Endothelial cell (in vitro differentiated cells): ENCODE data around the gene CGA. TPM values are rescaled to one million over a fixed set of nuclear protein-coding genes. Genes with fewer than 3 reads are reported as not detected.

ENCODE experiments used
- DNase-seq: peaks from one replicate; pipeline ENCODE4 v3.0.0; 2021; ENCODE audit warnings: low spot score
- H3K27ac Mint-ChIP-seq: one replicate; pipeline ENCODE4 v1.8.0; 2021; ENCODE audit warnings: mixed read lengths, inconsistent platforms; ENCODE audit not compliant: unreplicated experiment
- H3K27me3 Mint-ChIP-seq: one replicate; pipeline ENCODE4 v1.8.0; 2021; ENCODE audit warnings: mild to moderate bottlenecking, moderate library complexity, mixed read lengths, inconsistent platforms; ENCODE audit not compliant: unreplicated experiment
- H3K36me3 Mint-ChIP-seq: one replicate; pipeline ENCODE4 v1.8.0; 2021; ENCODE audit warnings: mild to moderate bottlenecking, low read depth, mixed read lengths, inconsistent platforms; ENCODE audit not compliant: unreplicated experiment
- H3K4me1 Mint-ChIP-seq: one replicate; pipeline ENCODE4 v1.8.0; 2021; ENCODE audit warnings: mild to moderate bottlenecking, mixed read lengths, inconsistent platforms; ENCODE audit not compliant: unreplicated experiment
- H3K4me3 Mint-ChIP-seq: one replicate; pipeline ENCODE4 v1.8.0; 2021; ENCODE audit warnings: mild to moderate bottlenecking, mixed read lengths, inconsistent platforms; ENCODE audit not compliant: unreplicated experiment
- H3K9me3 Mint-ChIP-seq: one replicate; pipeline ENCODE4 v1.8.0; 2021; ENCODE audit warnings: mixed read lengths, inconsistent platforms; ENCODE audit not compliant: unreplicated experiment
- total RNA-seq: library from RNA; stranded (reverse); fragmentation: NEBNext Ultra II Directional; extraction: Animal tissue kit (Norgen Biotek cat#: 25700); gene quantifications from one replicate; pipeline ENCODE4 v1.2.1, GENCODE V29; 2021; ENCODE audit not compliant: unreplicated experiment
- TF ChIP-seq, protein P1 (sequence below): fragments of 200-600 bp; sonication (generic); IDR thresholded peaks from one replicate; pipeline ENCODE4 v1.5.0; 2021; ENCODE audit warnings: antibody characterized with exemption; ENCODE audit not compliant: unreplicated experiment

CGA gene
- total RNA-seq, 1 donor from 2014 or later = not detected

DNA sequence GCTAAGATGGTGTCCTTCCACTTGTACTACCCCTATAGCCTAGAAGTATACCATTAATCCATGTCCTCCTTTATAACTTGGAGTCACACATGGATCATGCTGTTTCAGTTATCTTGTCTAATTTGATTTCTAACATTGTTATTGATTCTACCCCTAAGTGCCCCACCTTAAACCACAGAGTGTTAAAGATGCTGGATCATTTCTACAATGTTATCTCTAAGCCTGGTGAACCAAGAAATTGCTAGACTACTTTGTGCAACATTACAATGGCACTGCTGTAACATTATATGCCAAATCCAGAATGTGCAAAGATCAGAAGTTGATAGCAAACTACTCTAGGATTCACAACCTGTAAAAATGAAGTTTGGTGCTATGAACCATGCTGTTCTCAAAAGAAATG lies 1.7 kb downstream of the CGA start:
- H3K4me1 Mint-ChIP-seq = no peaks in the 10 kb centered on the region
- TF ChIP-seq, protein P1, sequence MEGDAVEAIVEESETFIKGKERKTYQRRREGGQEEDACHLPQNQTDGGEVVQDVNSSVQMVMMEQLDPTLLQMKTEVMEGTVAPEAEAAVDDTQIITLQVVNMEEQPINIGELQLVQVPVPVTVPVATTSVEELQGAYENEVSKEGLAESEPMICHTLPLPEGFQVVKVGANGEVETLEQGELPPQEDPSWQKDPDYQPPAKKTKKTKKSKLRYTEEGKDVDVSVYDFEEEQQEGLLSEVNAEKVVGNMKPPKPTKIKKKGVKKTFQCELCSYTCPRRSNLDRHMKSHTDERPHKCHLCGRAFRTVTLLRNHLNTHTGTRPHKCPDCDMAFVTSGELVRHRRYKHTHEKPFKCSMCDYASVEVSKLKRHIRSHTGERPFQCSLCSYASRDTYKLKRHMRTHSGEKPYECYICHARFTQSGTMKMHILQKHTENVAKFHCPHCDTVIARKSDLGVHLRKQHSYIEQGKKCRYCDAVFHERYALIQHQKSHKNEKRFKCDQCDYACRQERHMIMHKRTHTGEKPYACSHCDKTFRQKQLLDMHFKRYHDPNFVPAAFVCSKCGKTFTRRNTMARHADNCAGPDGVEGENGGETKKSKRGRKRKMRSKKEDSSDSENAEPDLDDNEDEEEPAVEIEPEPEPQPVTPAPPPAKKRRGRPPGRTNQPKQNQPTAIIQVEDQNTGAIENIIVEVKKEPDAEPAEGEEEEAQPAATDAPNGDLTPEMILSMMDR = no peak
- no peak overlapping the region for H3K27ac Mint-ChIP-seq
- no peaks in the 10 kb centered on the region for H3K9me3 Mint-ChIP-seq
- no peak for DNase-seq
- H3K36me3 Mint-ChIP-seq = no peaks in the 10 kb centered on the region
- no peak overlapping the region for H3K4me3 Mint-ChIP-seq
- H3K27me3 Mint-ChIP-seq = peaks cover 3% of the 10 kb centered on the region

- no peak overlapping the region for H3K27ac Mint-ChIP-seq
- no peak overlapping the region for H3K4me3 Mint-ChIP-seq
- no peaks in the 10 kb centered on the region for H3K9me3 Mint-ChIP-seq
- no peak for DNase-seq
- no peaks in the 10 kb centered on the region for H3K36me3 Mint-ChIP-seq
- peaks cover 3% of the 10 kb centered on the region for H3K27me3 Mint-ChIP-seq
- TF ChIP-seq, protein P1 = no peak
- no peaks in the 10 kb centered on the region for H3K4me1 Mint-ChIP-seq
Measured at GRCh38 chr6:87092435-87092834, 2.5 kb downstream of the CGA start.

GRCh38 chr6:87089135-87089534 lies 5.8 kb downstream of the CGA start:
- TF ChIP-seq, protein P1 = no peak
- Mint-ChIP-seq H3K4me1 (no peaks in the 10 kb centered on the region), H3K36me3 (no peaks in the 10 kb centered on the region), H3K27me3 (peaks cover 1% of the 10 kb centered on the region), H3K4me3 (no peak overlapping the region), H3K27ac (no peak overlapping the region), H3K9me3 (no peaks in the 10 kb centered on the region)
- no peak for DNase-seq

- Mint-ChIP-seq H3K4me3 (no peak overlapping the region), H3K9me3 (no peaks in the 10 kb centered on the region), H3K27ac (no peak overlapping the region), H3K4me1 (no peaks in the 10 kb centered on the region), H3K36me3 (no peaks in the 10 kb centered on the region), H3K27me3 (peaks cover 1% of the 10 kb centered on the region)
- TF ChIP-seq, protein P1 = no peak
- DNase-seq = no peak
Measured at GRCh38 chr6:87088076-87088475, 6.8 kb downstream of the CGA start.

DNA sequence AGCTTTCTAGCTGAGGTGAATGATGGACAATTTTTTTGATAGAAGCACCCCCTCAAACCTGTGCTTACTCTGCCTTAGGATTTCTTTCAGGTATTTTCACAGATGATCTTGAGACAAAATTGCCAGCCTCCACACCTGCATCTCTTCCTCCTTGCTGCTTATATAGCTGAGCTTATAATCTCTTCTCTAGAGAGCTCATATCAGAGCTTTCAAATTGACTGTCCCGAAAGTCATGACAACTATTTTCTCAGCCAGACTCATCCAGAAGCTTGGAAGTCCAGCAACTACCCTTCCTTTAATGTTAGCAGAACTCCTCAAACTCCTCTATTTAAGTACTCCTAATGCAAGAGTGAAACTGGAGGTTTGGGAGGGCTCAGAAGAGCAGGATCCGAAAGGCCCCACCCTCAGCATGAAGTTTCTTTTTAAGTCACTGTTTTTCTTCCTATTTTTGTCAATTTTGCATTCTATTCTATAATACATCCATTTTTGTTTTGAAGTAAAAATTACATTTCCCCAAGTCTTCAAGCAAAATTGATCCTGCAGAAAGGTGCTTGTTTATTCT lies 12.7 kb downstream of the CGA start:
- H3K4me1 Mint-ChIP-seq = no peaks in the 10 kb centered on the region
- DNase-seq = no peak
- no peaks in the 10 kb centered on the region for H3K36me3 Mint-ChIP-seq
- TF ChIP-seq, protein P1 = no peak
- H3K27ac Mint-ChIP-seq = no peak overlapping the region
- no peak overlapping the region for H3K4me3 Mint-ChIP-seq
- H3K9me3 Mint-ChIP-seq = no peaks in the 10 kb centered on the region
- no peaks in the 10 kb centered on the region for H3K27me3 Mint-ChIP-seq
